ENCODE results near the gene GPR89A.
"Not testable (repeated sequence)": the region's sequence is repeated elsewhere in the genome, so short reads cannot be mapped to it uniquely, and the experiment has no call there.

GPR89A gene

GRCh38 chr1:145607833-145608733, at the start of gene GPR89A:
GPR89A (plus strand) TSS chr1:145607988; CDS start chr1:145608134, 146 bp downstream.
- DNase-seq (ENCODE audit: low spot score), result peak; percentile 96

GRCh38 chr1:145586820-145587219, 21.0 kb upstream of the GPR89A start:
- not testable (repeated sequence) for DNase-seq (ENCODE audit: low spot score)

DNA sequence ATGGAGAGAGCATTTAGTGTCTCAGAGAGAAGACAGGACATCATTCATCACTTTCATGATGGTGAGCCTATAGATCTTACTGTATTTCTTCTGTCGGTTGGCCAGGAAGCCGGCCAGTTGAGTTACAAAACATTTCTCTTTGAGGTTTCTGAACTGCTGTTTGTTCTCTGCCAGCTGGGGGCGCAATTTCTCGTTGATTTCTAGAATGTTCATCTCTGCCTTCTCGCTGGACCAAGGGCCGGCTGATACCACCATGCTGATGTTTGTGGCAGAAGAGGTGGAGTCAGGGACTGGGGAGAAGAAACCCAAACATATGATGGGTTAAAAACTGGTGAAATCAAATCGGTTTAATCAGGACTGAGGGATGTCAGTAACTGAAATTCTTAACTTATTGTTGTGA, 17.0 kb upstream of the GPR89A start:
- not testable (repeated sequence) for DNase-seq (ENCODE audit: low spot score)

DNA sequence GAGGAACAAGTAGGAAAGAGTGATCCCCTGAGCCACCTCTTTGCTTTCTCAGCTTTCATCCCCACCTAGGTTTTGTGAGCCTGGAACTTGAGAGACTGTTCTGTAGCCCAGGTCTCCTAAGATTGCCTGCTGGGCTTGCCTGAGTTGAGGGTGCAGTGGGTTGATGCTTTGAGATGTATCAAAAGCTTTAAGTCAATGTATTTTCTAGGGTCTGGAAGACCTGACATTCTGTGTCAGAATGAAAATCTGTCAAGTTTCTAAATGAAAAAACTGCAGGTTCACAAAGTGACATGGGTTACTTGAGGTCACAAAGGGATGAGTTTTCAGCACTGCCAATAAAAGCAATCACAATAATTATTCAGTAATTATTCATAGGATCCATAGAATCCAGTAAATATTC, 15.4 kb upstream of the GPR89A start:
- DNase-seq (ENCODE audit: low spot score), result not testable (repeated sequence)

DNA sequence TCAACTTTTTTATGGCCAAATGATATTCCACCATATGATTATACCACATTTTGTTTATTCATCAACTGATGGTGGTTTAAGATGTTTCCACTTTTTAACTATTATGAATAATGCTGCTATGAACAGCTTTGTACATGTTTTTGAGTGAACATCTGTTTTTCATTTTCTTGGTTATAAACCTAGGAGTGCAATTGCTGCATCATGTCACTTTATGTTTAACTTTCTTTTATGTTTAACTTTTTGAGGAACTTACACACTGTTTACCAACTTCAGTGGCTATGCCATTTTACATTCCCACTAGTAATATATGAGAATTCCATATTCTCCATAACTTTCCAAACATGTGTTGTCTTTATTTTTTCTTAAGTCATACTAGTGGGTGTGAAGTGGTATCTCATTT, 12.4 kb upstream of the GPR89A start:
- DNase-seq (ENCODE audit: low spot score), result not testable (repeated sequence)

DNA sequence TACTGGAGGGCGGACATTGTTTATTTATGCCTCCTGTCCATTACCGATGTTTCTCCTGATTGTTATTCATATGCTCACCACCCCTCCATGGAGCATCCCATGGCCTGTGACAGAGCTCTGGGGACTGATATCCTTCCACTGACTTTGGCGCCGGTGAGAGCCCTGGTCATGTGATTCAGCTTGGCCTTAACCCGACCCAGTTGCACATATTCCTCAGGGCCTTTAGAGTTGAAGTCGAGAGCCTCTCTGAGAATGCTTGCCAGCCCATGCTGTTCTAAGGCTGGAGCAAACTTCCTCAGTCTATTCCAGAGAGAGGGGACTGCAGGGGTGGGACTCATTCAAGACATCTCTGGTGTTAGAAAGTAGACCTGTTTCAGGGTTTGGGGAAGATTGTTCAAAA, 11.6 kb upstream of the GPR89A start:
- DNase-seq (ENCODE audit: low spot score), result not testable (repeated sequence)

DNA sequence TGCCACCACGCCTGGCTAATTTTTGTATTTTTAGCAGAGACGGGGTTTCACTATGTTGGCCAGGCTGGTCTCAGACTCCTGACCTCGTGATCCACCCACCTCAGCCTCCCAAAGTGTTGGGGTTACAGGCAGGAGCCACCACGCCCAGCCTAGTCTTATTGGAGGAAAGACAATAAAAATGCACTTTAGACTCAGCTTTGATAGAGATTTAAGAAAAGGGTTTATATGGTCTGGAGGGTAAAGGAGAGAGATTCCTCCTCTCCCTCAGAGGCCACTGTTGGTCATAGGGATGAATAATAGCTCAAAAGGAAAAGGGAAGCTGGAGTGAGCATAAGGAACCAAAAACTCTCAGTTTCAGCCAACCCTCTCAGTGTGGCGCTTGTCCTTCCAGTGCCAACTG, 8.4 kb upstream of the GPR89A start:
- not testable (repeated sequence) for DNase-seq (ENCODE audit: low spot score)

DNA sequence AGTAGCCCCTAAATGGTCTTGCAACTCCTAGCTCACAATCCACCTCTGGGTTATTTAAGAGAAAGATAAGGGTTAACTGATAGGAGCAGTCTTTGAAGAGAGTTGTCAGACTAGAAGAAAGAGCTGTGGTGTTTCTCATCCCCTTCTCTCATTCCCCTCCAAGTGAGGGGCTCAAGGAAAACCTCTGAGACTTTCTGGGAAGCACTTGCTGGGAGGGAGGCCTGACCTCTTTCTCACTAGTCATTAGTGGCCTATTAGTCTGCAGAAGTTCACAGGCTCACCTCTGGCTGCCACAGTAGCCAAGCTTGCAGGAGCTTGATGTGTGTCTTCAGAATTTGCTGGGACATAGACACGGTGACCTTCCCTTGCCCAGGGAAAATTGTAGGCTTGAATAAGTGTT, 6.2 kb upstream of the GPR89A start:
- DNase-seq (ENCODE audit: low spot score), result no peak

GRCh38 chr1:145606840-145607239, 948 bp upstream of the GPR89A start:
- DNase-seq (ENCODE audit: low spot score), result not testable (repeated sequence)

GRCh38 chr1:145607289-145607688, 499 bp upstream of the GPR89A start:
- not testable (repeated sequence) for DNase-seq (ENCODE audit: low spot score)

DNA sequence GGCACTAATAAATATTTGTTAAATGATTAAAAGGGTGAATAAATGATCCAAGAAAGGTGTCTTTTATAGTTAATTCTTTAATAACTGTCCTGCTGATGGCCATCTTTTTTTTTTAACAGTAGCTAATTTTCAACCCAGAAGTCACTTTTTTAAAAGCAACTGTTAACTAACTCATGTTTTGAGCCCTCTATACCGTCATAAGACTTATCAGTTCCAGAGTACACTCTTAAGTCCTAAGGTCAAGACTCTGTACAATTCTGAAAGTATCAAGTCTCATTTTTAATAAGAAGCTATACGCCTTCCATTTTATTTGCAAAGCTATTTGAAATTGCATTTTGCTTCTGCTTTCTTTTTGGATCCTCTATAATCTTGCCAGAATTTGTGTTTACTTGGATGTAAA, 3.0 kb downstream of the GPR89A start:
- not testable (repeated sequence) for DNase-seq (ENCODE audit: low spot score)

GRCh38 chr1:145620073-145620472, 12.3 kb downstream of the GPR89A start:
- not testable (repeated sequence) for DNase-seq (ENCODE audit: low spot score)

DNA sequence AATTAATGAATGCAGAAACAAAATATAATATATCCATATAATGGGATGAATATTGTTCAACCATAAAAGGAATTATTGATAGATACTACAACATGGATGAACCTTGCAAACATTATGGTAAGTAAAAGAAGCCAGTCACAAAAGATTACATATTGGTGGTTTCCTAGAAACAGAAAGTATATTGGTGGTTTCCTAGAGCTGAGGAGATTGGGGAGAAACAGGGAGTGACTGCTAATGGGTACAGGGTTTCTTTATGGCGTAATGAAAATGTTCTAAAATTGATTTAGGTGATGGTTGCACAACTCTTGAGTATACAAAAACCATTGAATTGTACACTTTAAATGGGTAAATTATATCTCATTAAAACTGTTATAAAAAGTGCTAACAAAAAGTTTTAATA, 14.4 kb downstream of the GPR89A start:
- not testable (repeated sequence) for DNase-seq (ENCODE audit: low spot score)

DNA sequence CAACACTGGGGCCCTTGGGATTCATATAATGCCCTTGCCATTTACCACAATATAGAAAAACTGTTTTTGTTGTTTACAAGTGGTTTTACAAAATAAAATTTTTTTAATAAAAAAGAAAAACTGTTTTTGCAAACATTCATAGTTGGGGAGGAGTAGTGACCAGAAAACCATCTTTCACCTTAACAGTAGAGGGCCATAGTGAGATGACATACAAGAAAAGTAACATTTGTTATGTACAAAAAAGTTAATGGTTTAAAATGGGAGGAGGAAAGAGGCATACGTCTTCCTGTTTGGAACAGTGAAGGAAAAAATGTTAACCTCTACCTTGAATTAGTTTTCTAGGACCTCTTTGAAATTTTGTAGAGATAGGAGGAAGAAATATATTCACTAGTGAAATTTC, 28.4 kb downstream of the GPR89A start:
- not testable (repeated sequence) for DNase-seq (ENCODE audit: low spot score)

DNA sequence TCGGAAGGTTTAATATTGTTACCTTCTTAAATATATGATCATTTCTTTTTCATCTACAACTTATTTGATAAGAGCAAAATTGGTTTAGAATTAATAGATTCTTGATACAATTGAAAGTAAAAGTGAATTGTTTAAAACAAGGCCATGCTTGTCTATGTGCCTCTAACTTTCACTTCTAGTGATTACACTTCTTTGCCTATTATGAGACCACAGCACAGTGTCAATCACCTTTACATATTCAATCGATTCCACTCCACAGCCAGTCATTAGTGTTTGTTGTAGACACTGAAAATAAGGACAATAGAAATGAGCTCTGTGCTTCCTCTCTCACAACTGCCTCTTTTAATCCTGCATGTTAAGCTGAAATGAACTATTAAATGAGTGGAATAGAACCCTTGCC, 34.1 kb downstream of the GPR89A start:
- DNase-seq (ENCODE audit: low spot score), result not testable (repeated sequence)

GRCh38 chr1:145643990-145644389, 36.2 kb downstream of the GPR89A start:
- not testable (repeated sequence) for DNase-seq (ENCODE audit: low spot score)

DNA sequence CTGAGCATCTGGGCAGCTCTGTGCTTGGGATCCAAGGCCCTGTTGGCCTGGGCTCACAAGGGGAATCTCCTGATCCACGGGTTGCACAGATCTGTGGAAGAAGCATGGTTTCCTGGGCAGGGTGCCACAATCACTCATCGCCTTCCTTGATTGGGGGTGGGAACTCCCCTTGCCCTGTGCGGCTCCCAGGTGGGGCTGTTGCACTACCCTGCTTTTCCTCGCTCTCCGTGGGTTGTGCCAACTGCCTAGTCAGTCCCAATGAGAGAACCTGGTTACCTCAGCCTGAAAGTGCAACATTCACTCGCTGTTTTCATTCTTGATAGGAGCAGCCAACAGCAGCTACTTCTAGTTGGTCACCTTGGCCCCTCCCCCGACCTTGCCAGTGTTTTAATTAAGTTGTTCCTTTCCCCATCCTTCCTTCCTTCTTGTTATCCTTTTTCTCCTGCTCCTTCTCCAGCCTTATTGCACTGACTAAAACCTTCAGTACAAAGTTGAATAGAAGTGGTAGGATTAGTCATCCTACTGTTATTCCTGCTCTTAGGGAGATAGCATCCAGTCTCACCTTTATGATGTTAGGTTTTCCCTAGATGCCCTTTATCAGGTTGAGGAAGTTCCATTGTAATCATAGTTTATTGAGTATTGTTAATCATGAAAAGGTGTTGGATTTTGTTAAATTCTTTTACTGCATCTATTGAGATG, 48.6 kb downstream of the GPR89A start:
- DNase-seq (ENCODE audit: low spot score), result not testable (repeated sequence)

DNA sequence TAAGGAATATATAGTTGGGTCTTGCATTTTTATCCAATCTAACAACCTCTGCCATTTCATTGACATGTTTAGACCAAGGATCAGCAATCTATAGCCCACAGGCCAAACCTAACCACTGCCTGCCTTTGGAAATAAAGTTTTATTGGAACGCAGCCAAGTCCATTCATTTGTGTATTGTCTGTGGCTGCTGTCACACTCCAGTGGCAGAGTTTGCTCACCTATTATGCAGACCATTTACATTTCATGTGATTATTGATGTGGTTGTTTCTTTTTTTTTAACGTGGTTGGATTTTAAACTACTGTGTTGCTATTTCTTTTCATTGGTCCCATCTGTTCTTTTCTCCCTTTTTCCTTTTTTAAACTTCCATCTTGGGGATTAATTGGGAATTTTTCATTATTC, 54.7 kb downstream of the GPR89A start:
- not testable (repeated sequence) for DNase-seq (ENCODE audit: low spot score)

- not testable (repeated sequence) for DNase-seq (ENCODE audit: low spot score)
Measured at GRCh38 chr1:145665015-145665414, 57.2 kb downstream of the GPR89A start.

GRCh38 chr1:145670995-145671745, 63.4 kb downstream of the GPR89A start:
- DNase-seq (ENCODE audit: low spot score), result not testable (repeated sequence)

- DNase-seq (ENCODE audit: low spot score), result not testable (repeated sequence)
Measured at GRCh38 chr1:145673217-145673616, 65.4 kb downstream of the GPR89A start.

GRCh38 chr1:145684858-145685257, 77.1 kb downstream of the GPR89A start:
- not testable (repeated sequence) for DNase-seq (ENCODE audit: low spot score)

Measured in D341Med (cell line).